ENCODE results near the gene EHMT1. TPM values are rescaled to one million over a fixed set of nuclear protein-coding genes. Genes with fewer than 3 reads are reported as not detected.

EHMT1 gene
- total and polyA plus RNA-seq, 9 of the 15 experiments (the other 6 are each of a cell fraction or from before 2014, with no cell fraction given), result 2.2 to 76.0 (median 36.4) TPM

DNA sequence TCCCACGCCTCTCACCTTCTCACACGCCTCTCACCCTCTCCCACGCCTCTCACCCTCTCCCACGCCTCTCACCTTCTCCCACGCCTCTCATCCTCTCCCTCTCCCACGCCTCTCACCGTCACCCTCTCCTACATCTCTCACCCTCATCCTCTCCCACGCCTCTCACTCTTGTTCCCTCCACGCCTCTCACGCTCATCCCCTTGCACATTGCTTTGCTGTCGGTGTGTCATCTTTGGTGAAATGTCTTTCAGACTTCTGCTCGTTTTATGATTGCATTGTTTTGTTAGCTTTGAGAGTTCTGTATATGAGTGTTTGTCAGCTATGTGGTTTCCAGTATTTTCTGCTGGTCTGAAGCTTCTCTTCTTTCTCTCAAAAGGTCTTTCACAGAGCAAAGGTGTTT lies 102.7 kb downstream of the EHMT1 start (continued):
- TF ChIP-seq, protein P1, sequence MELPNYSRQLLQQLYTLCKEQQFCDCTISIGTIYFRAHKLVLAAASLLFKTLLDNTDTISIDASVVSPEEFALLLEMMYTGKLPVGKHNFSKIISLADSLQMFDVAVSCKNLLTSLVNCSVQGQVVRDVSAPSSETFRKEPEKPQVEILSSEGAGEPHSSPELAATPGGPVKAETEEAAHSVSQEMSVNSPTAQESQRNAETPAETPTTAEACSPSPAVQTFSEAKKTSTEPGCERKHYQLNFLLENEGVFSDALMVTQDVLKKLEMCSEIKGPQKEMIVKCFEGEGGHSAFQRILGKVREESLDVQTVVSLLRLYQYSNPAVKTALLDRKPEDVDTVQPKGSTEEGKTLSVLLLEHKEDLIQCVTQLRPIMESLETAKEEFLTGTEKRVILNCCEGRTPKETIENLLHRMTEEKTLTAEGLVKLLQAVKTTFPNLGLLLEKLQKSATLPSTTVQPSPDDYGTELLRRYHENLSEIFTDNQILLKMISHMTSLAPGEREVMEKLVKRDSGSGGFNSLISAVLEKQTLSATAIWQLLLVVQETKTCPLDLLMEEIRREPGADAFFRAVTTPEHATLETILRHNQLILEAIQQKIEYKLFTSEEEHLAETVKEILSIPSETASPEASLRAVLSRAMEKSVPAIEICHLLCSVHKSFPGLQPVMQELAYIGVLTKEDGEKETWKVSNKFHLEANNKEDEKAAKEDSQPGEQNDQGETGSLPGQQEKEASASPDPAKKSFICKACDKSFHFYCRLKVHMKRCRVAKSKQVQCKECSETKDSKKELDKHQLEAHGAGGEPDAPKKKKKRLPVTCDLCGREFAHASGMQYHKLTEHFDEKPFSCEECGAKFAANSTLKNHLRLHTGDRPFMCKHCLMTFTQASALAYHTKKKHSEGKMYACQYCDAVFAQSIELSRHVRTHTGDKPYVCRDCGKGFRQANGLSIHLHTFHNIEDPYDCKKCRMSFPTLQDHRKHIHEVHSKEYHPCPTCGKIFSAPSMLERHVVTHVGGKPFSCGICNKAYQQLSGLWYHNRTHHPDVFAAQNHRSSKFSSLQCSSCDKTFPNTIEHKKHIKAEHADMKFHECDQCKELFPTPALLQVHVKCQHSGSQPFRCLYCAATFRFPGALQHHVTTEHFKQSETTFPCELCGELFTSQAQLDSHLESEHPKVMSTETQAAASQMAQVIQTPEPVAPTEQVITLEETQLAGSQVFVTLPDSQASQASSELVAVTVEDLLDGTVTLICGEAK (IDR thresholded peaks at IDR 0.05), result no peak
- TF ChIP-seq, protein P1 (CRISPR knock-in tag; IDR thresholded peaks at IDR 0.05), result no peak
- TF ChIP-seq, protein P2, sequence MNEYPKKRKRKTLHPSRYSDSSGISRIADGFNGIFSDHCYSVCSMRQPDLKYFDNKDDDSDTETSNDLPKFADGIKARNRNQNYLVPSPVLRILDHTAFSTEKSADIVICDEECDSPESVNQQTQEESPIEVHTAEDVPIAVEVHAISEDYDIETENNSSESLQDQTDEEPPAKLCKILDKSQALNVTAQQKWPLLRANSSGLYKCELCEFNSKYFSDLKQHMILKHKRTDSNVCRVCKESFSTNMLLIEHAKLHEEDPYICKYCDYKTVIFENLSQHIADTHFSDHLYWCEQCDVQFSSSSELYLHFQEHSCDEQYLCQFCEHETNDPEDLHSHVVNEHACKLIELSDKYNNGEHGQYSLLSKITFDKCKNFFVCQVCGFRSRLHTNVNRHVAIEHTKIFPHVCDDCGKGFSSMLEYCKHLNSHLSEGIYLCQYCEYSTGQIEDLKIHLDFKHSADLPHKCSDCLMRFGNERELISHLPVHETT (CRISPR knock-in tag; conservative IDR thresholded peaks at IDR 0.05 in 1 of 2, IDR thresholded peaks at IDR 0.05 in 1 of 2), result no peak
- TF ChIP-seq ZSCAN29 (IDR thresholded peaks at IDR 0.05), result no peak
